Measurements from ENCODE around the gene ROBO4. TPM values are rescaled to one million over a fixed set of nuclear protein-coding genes. Genes with fewer than 3 reads are reported as not detected.

ROBO4 gene
- total RNA-seq, 1 experiment from 2014 or later = not detected

DNA sequence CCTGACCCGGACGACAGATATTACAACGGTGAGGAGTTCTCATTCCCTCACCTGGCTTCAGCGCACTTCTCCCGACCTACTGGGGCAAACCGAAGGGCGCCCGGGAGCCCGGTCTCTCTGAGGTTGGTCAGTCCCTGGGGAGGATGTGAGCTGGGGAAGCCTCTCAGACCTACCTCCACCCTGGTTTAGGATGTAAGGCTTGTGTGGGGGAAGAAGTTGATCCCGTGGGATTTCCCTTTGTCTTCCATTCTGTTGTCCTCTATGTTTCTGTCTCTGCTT is 20.1 kb downstream of the ROBO4 start (continued):
- TF ChIP-seq ZNF274 (IDR thresholded peaks at IDR 0.05; ENCODE audit: low read depth, low read length) = no peak
- TF ChIP-seq, protein P1, sequence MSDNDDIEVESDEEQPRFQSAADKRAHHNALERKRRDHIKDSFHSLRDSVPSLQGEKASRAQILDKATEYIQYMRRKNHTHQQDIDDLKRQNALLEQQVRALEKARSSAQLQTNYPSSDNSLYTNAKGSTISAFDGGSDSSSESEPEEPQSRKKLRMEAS (IDR thresholded peaks at IDR 0.05) = no peak
- TF ChIP-seq YY1 (IDR thresholded peaks at IDR 0.05; ENCODE audit: extremely low read depth, insufficient replicate concordance, low read depth, low read length) = no peak
- no peak for TF ChIP-seq EZH2phosphoT487 (IDR thresholded peaks at IDR 0.05; ENCODE audit: borderline replicate concordance)
- TF ChIP-seq POLR2A (IDR thresholded peaks at IDR 0.05; ENCODE audit: borderline replicate concordance, extremely low read depth, insufficient read depth, insufficient read length) = no peak
- no peak for TF ChIP-seq FOSL1 (IDR thresholded peaks at IDR 0.05; ENCODE audit: low read depth)
- TF ChIP-seq CEBPB (IDR thresholded peaks at IDR 0.05; ENCODE audit: low read depth) = no peak

GRCh38 chr11:124876818-124877630 is 20.6 kb downstream of the ROBO4 start:
- Histone ChIP-seq H3K4me1 (ENCODE audit: control insufficient read depth in 1 of 2, insufficient read depth in 2 of 2, low read length in 2 of 2) (peaks cover 12 to 23% of the 10 kb centered on the region in 2 experiments), H3K4me2 (ENCODE audit: low read length) (peak overlapping the region; percentile 90), H4K20me1 (ENCODE audit: insufficient read depth) (no peaks in the 10 kb centered on the region), H2AFZ (ENCODE audit: low read depth, low read length, poor library complexity, severe bottlenecking) (no peak overlapping the region), H3K9me3 (ENCODE audit: control insufficient read depth in 1 of 2, insufficient read depth in 1 of 2, low read depth in 1 of 2, low read length in 2 of 2) (no peaks in the 10 kb centered on the region), H3K9ac (ENCODE audit: low read length) (peak overlapping the region; percentile 71), H3K27me3 (ENCODE audit: insufficient read depth, low read length) (no peaks in the 10 kb centered on the region), H3K9me2 (ENCODE audit: insufficient read depth) (no peaks in the 10 kb centered on the region), H3K27ac (ENCODE audit: low read depth, low read length) (peak overlapping the region; percentile 83), H3K36me3 (ENCODE audit: control insufficient read depth in 1 of 2, insufficient read depth in 2 of 2, low read length in 2 of 2) (no peaks in the 10 kb centered on the region), H3K4me3 (replicated peaks in 1 of 2; ENCODE audit: low read depth in 1 of 2, low read length in 2 of 2) (peak overlapping the region; percentile 58 to 61), H3K79me2 (ENCODE audit: insufficient read depth, low read length) (no peaks in the 10 kb centered on the region)
- ChIA-PET CTCF (interaction anchor here (0.6 to 1.9 kb wide), 31 partner anchors 8 to 556 kb away, joined by 3 to 15 read pairs (median 4); partner anchors contain the start of genes CCDC15 and ROBO4), RAD21 (ENCODE audit: low non-redundant PET in 1 of 2, low total read pairs in 2 of 2, uncharacterized antibody in 2 of 2, unreplicated experiment in 2 of 2) (interaction anchor here in 1 of 2 experiments (1.0 kb wide), 1 partner anchor 77 kb away, joined by 5 read pairs; the partner anchor contains the start of gene CCDC15), POLR2A (interaction anchor here (0.7 to 1.6 kb wide), 7 partner anchors 11 to 83 kb away, joined by 3 to 19 read pairs (median 4); partner anchors contain the start of genes CCDC15 and ROBO4)
- DNase-seq (ENCODE audit: low read depth, low spot score) (no peak), ATAC-seq (no peak)
- BruUV-seq (replicated peaks) = TSS peak; percentile 86
- TF ChIP-seq POLR2AphosphoS5 (IDR thresholded peaks at IDR 0.05; ENCODE audit: low read depth, low read length) (peak; percentile 44; the same call in 1 of the 2 replicates), YY1 (IDR thresholded peaks at IDR 0.05; ENCODE audit: extremely low read depth, insufficient replicate concordance, low read depth, low read length) (no peak), SIN3A (IDR thresholded peaks at IDR 0.05; ENCODE audit: low read depth) (no peak)
- TF ChIP-seq, protein P2, sequence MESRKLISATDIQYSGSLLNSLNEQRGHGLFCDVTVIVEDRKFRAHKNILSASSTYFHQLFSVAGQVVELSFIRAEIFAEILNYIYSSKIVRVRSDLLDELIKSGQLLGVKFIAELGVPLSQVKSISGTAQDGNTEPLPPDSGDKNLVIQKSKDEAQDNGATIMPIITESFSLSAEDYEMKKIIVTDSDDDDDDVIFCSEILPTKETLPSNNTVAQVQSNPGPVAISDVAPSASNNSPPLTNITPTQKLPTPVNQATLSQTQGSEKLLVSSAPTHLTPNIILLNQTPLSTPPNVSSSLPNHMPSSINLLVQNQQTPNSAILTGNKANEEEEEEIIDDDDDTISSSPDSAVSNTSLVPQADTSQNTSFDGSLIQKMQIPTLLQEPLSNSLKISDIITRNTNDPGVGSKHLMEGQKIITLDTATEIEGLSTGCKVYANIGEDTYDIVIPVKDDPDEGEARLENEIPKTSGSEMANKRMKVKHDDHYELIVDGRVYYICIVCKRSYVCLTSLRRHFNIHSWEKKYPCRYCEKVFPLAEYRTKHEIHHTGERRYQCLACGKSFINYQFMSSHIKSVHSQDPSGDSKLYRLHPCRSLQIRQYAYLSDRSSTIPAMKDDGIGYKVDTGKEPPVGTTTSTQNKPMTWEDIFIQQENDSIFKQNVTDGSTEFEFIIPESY (IDR thresholded peaks at IDR 0.05; ENCODE audit: extremely low read depth, insufficient replicate concordance, low read length) = no peak
- intact Hi-C loops (cut with micrococcal nuclease) = loop anchor here (2.0 kb wide), 1 partner anchor 78 kb away; the partner anchor contains the start of gene CCDC15

Measured in HCT116 (cell line).